Measurements from ENCODE around the gene ENTPD2.

Gene ENTPD2

GRCh38 chr9:137053944-137054931 lies at the start of gene ENTPD2 (continued):
- TF ChIP-seq, protein P1, sequence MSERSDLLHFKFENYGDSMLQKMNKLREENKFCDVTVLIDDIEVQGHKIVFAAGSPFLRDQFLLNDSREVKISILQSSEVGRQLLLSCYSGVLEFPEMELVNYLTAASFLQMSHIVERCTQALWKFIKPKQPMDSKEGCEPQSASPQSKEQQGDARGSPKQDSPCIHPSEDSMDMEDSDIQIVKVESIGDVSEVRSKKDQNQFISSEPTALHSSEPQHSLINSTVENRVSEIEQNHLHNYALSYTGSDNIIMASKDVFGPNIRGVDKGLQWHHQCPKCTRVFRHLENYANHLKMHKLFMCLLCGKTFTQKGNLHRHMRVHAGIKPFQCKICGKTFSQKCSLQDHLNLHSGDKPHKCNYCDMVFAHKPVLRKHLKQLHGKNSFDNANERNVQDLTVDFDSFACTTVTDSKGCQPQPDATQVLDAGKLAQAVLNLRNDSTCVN (tag by site-specific recombination; optimal IDR thresholded peaks at IDR 0.05), result peak; percentile 42
- no peak for TF ChIP-seq ZNF426 (tag by site-specific recombination; IDR thresholded peaks at IDR 0.05)
- TF ChIP-seq ZNF561 (tag by site-specific recombination; IDR thresholded peaks at IDR 0.05; ENCODE audit: borderline replicate concordance), result no peak
- TF ChIP-seq, protein P2, sequence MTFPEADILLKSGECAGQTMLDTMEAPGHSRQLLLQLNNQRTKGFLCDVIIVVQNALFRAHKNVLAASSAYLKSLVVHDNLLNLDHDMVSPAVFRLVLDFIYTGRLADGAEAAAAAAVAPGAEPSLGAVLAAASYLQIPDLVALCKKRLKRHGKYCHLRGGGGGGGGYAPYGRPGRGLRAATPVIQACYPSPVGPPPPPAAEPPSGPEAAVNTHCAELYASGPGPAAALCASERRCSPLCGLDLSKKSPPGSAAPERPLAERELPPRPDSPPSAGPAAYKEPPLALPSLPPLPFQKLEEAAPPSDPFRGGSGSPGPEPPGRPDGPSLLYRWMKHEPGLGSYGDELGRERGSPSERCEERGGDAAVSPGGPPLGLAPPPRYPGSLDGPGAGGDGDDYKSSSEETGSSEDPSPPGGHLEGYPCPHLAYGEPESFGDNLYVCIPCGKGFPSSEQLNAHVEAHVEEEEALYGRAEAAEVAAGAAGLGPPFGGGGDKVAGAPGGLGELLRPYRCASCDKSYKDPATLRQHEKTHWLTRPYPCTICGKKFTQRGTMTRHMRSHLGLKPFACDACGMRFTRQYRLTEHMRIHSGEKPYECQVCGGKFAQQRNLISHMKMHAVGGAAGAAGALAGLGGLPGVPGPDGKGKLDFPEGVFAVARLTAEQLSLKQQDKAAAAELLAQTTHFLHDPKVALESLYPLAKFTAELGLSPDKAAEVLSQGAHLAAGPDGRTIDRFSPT (tag by site-specific recombination; IDR thresholded peaks at IDR 0.05), result 0 out of 2 replicates have a peak, but pooled peaks have one; percentile 21
- TF ChIP-seq ZNF596 (tag by site-specific recombination; IDR thresholded peaks at IDR 0.05), result no peak
- no peak for TF ChIP-seq TCF7L2 (IDR thresholded peaks at IDR 0.05; ENCODE audit: borderline replicate concordance, low read depth, low read length)
- TF ChIP-seq ZNF10 (tag by site-specific recombination; IDR thresholded peaks at IDR 0.05), result no peak
- no peak for TF ChIP-seq ZNF112 (tag by site-specific recombination; IDR thresholded peaks at IDR 0.05)
- no peak for TF ChIP-seq ZNF214 (tag by site-specific recombination; IDR thresholded peaks at IDR 0.05; ENCODE audit: borderline replicate concordance)
- TF ChIP-seq SP2 (tag by site-specific recombination; IDR thresholded peaks at IDR 0.05), result peak; percentile 57
- TF ChIP-seq KLF8 (tag by site-specific recombination; IDR thresholded peaks at IDR 0.05), result peak; percentile 29; the same call in 1 of the 2 replicates
- no peak for TF ChIP-seq ZNF747 (tag by site-specific recombination; IDR thresholded peaks at IDR 0.05)
- no peak for TF ChIP-seq ZNF16 (tag by site-specific recombination; IDR thresholded peaks at IDR 0.05; ENCODE audit: low read depth)
- no peak for TF ChIP-seq ZNF529 (tag by site-specific recombination; IDR thresholded peaks at IDR 0.05; ENCODE audit: insufficient replicate concordance)
- TF ChIP-seq ZSCAN23 (tag by site-specific recombination; IDR thresholded peaks at IDR 0.05), result no peak
- no peak for TF ChIP-seq ZNF132 (tag by site-specific recombination; IDR thresholded peaks at IDR 0.05; ENCODE audit: borderline replicate concordance)
- TF ChIP-seq, protein P3, sequence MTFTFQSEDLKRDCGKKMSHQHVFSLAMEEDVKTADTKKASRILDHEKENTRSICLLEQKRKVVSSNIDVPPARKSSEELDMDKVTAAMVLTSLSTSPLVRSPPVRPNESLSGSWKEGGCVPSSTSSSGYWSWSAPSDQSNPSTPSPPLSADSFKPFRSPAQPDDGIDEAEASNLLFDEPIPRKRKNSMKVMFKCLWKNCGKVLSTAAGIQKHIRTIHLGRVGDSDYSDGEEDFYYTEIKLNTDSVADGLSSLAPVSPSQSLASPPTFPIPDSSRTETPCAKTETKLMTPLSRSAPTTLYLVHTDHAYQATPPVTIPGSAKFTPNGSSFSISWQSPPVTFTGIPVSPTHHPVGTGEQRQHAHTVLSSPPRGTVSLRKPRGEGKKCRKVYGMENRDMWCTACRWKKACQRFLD (tag by site-specific recombination; IDR thresholded peaks at IDR 0.05), result no peak
- no peak for TF ChIP-seq HOXA7 (CRISPR knock-in tag; IDR thresholded peaks at IDR 0.05; ENCODE audit: borderline replicate concordance)
- TF ChIP-seq ZNF140 (tag by site-specific recombination; IDR thresholded peaks at IDR 0.05), result no peak
- no peak for TF ChIP-seq ZNF707 (tag by site-specific recombination; IDR thresholded peaks at IDR 0.05)
- no peak for TF ChIP-seq ZBTB6 (tag by site-specific recombination; IDR thresholded peaks at IDR 0.05)
- no peak for TF ChIP-seq ZNF211 (tag by site-specific recombination; IDR thresholded peaks at IDR 0.05; ENCODE audit: low read depth)
- TF ChIP-seq GFI1B (tag by site-specific recombination; IDR thresholded peaks at IDR 0.05), result no peak
- TF ChIP-seq ZNF571 (tag by site-specific recombination; IDR thresholded peaks at IDR 0.05), result no peak
- TF ChIP-seq ZFP69B (tag by site-specific recombination; IDR thresholded peaks at IDR 0.05), result no peak
- no peak for TF ChIP-seq ZNF23 (tag by site-specific recombination; IDR thresholded peaks at IDR 0.05; ENCODE audit: borderline replicate concordance)
- TF ChIP-seq, protein P4, sequence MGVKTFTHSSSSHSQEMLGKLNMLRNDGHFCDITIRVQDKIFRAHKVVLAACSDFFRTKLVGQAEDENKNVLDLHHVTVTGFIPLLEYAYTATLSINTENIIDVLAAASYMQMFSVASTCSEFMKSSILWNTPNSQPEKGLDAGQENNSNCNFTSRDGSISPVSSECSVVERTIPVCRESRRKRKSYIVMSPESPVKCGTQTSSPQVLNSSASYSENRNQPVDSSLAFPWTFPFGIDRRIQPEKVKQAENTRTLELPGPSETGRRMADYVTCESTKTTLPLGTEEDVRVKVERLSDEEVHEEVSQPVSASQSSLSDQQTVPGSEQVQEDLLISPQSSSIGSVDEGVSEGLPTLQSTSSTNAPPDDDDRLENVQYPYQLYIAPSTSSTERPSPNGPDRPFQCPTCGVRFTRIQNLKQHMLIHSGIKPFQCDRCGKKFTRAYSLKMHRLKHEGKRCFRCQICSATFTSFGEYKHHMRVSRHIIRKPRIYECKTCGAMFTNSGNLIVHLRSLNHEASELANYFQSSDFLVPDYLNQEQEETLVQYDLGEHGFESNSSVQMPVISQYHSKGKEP (tag by site-specific recombination; IDR thresholded peaks at IDR 0.05), result no peak
- peak; percentile 56 for TF ChIP-seq SP7 (tag by site-specific recombination; IDR thresholded peaks at IDR 0.05)
- no peak for TF ChIP-seq ZNF433 (tag by site-specific recombination; IDR thresholded peaks at IDR 0.05; ENCODE audit: low read depth)
- TF ChIP-seq ZNF621 (tag by site-specific recombination; IDR thresholded peaks at IDR 0.05), result no peak
- TF ChIP-seq ZNF843 (tag by site-specific recombination; IDR thresholded peaks at IDR 0.05), result no peak
- no peak for TF ChIP-seq ZNF639 (tag by site-specific recombination; IDR thresholded peaks at IDR 0.05)
